WTC11 (cell line): ENCODE measurements around the gene C19orf53. TPM values are rescaled to one million over a fixed set of nuclear protein-coding genes. Genes with fewer than 3 reads are reported as not detected.
A peak's percentile ranks its signal among the peaks of the same experiment; 100 is the strongest.

Experiments used
- ATF1 ChIP-seq: sonication (generic); formaldehyde crosslinking; IDR thresholded peaks from 2 replicates; pipeline ENCODE4 v1.8.1; 2023; ENCODE audit warnings: mild to moderate bottlenecking, moderate library complexity, missing genetic modification reagents
- CREB1 ChIP-seq: sonication (generic); formaldehyde crosslinking; IDR thresholded peaks from 2 replicates; pipeline ENCODE4 v1.8.0; 2023; ENCODE audit warnings: mild to moderate bottlenecking, missing genetic modification reagents
- FOXJ3 ChIP-seq: sonication (generic); formaldehyde crosslinking; IDR thresholded peaks from 2 replicates; pipeline ENCODE4 v1.9.0; 2021; ENCODE audit warnings: missing genetic modification reagents, mild to moderate bottlenecking, borderline replicate concordance
- FOXK1 ChIP-seq: sonication (generic); formaldehyde crosslinking; IDR thresholded peaks from 2 replicates; pipeline ENCODE4 v1.8.0; 2022; ENCODE audit warnings: mild to moderate bottlenecking, moderate library complexity, missing genetic modification reagents
- FOXP1 ChIP-seq: sonication (generic); formaldehyde crosslinking; IDR thresholded peaks from 2 replicates; pipeline ENCODE4 v1.8.0; 2022; ENCODE audit warnings: missing genetic modification reagents, mild to moderate bottlenecking, moderate library complexity, borderline replicate concordance
- GABPB1 ChIP-seq: sonication (generic); formaldehyde crosslinking; IDR thresholded peaks from 2 replicates; pipeline ENCODE4 v1.8.1; 2023; ENCODE audit warnings: mild to moderate bottlenecking, missing genetic modification reagents
- GRHL2 ChIP-seq: fragments of 250-450 bp; sonication (Bioruptor Pico); IDR thresholded peaks from 2 replicates; pipeline ENCODE4 v1.8.0; 2022; ENCODE audit warnings: mild to moderate bottlenecking, moderate library complexity; ENCODE audit not compliant: insufficient replicate concordance, severe bottlenecking
- IRF2 ChIP-seq: sonication (generic); formaldehyde crosslinking; IDR thresholded peaks from 2 replicates; pipeline ENCODE4 v1.8.0; 2022; ENCODE audit warnings: low read depth, missing genetic modification reagents, borderline replicate concordance
- NR2C2 ChIP-seq: sonication (generic); formaldehyde crosslinking; IDR thresholded peaks from 2 replicates; pipeline ENCODE4 v1.8.0; 2022; ENCODE audit warnings: mild to moderate bottlenecking, missing genetic modification reagents
- ZNF138 ChIP-seq: sonication (generic); formaldehyde crosslinking; conservative IDR thresholded peaks from 2 replicates; pipeline ENCODE4 v1.8.1; 2022; ENCODE audit warnings: mild to moderate bottlenecking, moderate library complexity, missing genetic modification reagents
- ZNF317 ChIP-seq: sonication (generic); formaldehyde crosslinking; IDR thresholded peaks from 2 replicates; pipeline ENCODE4 v1.8.1; 2023; ENCODE audit warnings: low read depth, mild to moderate bottlenecking, moderate library complexity, missing genetic modification reagents, borderline replicate concordance
- ZNF671 ChIP-seq: fragments of 250-450 bp; sonication (Bioruptor Pico); IDR thresholded peaks from 2 replicates; pipeline ENCODE4 v1.8.0; 2021; ENCODE audit warnings: mild to moderate bottlenecking
- total RNA-seq: library from RNA; stranded (reverse); gene quantifications from 3 replicates; pipeline ENCODE4 v1.2.3, GENCODE V29; 2021
- TF ChIP-seq, protein P1 (sequence below): sonication (generic); formaldehyde crosslinking; IDR thresholded peaks from 2 replicates; pipeline ENCODE4 v1.8.0; 2023; ENCODE audit warnings: missing genetic modification reagents, mild to moderate bottlenecking, borderline replicate concordance
- TF ChIP-seq, protein P2 (sequence below): sonication (generic); formaldehyde crosslinking; IDR thresholded peaks from 2 replicates; pipeline ENCODE4 v1.8.1; 2022; ENCODE audit warnings: mild to moderate bottlenecking, moderate library complexity, missing genetic modification reagents
- TF ChIP-seq, protein P3 (sequence below): sonication (generic); formaldehyde crosslinking; IDR thresholded peaks from 2 replicates; pipeline ENCODE4 v1.8.0; 2022; ENCODE audit warnings: mild to moderate bottlenecking, missing genetic modification reagents
- TF ChIP-seq, protein P4 (sequence below): fragments of 250-450 bp; sonication (Bioruptor Pico); IDR thresholded peaks from 2 replicates; pipeline ENCODE4 v1.8.0; 2021; ENCODE audit warnings: mild to moderate bottlenecking
- TF ChIP-seq, protein P5 (sequence below): sonication (generic); formaldehyde crosslinking; IDR thresholded peaks from 2 replicates; pipeline ENCODE4 v1.8.1; 2022; ENCODE audit warnings: mild to moderate bottlenecking, missing genetic modification reagents, moderate library complexity, borderline replicate concordance
- TF ChIP-seq, protein P6 (sequence below): sonication (generic); formaldehyde crosslinking; IDR thresholded peaks from 2 replicates; pipeline ENCODE4 v1.8.0; 2022; ENCODE audit warnings: missing genetic modification reagents
- TF ChIP-seq, protein P7 (sequence below): sonication (generic); formaldehyde crosslinking; IDR thresholded peaks from 2 replicates; pipeline ENCODE4 v1.8.0; 2022; ENCODE audit warnings: mild to moderate bottlenecking, missing genetic modification reagents
- TF ChIP-seq, protein P8 (sequence below): fragments of 250-450 bp; sonication (Bioruptor Pico); conservative IDR thresholded peaks from 2 replicates; pipeline ENCODE4 v1.9.0; 2021; ENCODE audit warnings: mild to moderate bottlenecking

Gene C19orf53
- total RNA-seq, 1 experiment from 2014 or later: 102 TPM

DNA sequence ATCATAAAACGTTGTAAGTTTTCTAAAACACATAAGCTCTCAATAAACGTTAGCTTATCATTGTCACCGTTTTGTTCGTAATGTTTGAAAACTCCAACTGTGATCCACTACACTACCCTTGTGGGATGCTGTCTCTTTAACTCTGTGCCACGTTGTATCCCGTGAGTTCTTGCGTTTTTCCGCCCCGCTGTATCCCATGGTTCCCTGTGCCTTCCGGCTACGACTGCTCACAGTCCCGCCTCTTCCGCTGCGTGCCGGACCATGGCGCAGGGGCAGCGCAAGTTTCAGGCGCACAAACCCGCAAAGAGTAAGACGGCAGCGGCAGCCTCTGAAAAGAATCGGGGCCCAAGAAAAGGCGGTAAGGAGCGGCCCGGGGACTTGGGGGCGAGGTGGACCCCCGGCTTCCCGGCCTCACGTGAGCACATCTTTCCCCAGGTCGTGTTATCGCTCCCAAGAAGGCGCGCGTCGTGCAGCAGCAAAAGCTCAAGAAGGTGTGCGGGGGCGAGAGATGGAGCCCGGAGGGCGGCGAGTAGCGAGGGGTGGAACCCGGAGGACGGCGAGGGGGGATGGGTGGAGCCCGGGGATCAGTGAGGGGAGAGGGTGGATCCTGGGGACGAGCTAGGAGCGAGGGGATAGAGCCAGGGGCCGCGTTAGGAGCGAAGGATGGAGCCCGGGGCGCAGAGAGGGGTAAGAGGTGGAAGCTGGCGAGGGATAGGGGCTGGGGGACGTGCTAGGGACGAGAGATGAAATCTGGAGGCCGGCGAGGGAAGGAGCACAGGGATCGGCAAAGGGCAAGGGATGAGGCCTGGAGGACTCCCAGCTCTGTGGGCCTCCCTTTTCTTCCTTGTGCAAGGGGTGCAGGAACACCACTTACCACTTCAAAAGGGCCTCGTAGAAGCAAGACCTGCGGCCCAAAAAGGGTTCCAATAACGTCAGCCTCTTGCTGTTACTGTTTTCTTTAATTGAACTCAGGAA is at the start of gene C19orf53 (continued):
- TF ChIP-seq, protein P1, sequence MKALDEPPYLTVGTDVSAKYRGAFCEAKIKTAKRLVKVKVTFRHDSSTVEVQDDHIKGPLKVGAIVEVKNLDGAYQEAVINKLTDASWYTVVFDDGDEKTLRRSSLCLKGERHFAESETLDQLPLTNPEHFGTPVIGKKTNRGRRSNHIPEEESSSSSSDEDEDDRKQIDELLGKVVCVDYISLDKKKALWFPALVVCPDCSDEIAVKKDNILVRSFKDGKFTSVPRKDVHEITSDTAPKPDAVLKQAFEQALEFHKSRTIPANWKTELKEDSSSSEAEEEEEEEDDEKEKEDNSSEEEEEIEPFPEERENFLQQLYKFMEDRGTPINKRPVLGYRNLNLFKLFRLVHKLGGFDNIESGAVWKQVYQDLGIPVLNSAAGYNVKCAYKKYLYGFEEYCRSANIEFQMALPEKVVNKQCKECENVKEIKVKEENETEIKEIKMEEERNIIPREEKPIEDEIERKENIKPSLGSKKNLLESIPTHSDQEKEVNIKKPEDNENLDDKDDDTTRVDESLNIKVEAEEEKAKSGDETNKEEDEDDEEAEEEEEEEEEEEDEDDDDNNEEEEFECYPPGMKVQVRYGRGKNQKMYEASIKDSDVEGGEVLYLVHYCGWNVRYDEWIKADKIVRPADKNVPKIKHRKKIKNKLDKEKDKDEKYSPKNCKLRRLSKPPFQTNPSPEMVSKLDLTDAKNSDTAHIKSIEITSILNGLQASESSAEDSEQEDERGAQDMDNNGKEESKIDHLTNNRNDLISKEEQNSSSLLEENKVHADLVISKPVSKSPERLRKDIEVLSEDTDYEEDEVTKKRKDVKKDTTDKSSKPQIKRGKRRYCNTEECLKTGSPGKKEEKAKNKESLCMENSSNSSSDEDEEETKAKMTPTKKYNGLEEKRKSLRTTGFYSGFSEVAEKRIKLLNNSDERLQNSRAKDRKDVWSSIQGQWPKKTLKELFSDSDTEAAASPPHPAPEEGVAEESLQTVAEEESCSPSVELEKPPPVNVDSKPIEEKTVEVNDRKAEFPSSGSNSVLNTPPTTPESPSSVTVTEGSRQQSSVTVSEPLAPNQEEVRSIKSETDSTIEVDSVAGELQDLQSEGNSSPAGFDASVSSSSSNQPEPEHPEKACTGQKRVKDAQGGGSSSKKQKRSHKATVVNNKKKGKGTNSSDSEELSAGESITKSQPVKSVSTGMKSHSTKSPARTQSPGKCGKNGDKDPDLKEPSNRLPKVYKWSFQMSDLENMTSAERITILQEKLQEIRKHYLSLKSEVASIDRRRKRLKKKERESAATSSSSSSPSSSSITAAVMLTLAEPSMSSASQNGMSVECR (CRISPR knock-in tag): peak; percentile 50; the same call in 1 of the 2 replicates
- TF ChIP-seq, protein P2, sequence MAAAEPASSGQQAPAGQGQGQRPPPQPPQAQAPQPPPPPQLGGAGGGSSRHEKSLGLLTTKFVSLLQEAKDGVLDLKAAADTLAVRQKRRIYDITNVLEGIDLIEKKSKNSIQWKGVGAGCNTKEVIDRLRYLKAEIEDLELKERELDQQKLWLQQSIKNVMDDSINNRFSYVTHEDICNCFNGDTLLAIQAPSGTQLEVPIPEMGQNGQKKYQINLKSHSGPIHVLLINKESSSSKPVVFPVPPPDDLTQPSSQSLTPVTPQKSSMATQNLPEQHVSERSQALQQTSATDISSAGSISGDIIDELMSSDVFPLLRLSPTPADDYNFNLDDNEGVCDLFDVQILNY (CRISPR knock-in tag): no peak
- TF ChIP-seq NR2C2 (CRISPR knock-in tag) (no peak), FOXP1 (CRISPR knock-in tag) (peak; percentile 41; the same call in 1 of the 2 replicates), GRHL2 (CRISPR knock-in tag) (no peak), IRF2 (CRISPR knock-in tag) (no peak), FOXJ3 (CRISPR knock-in tag) (no peak), GABPB1 (CRISPR knock-in tag) (peak; percentile 76), ZNF138 (CRISPR knock-in tag) (no peak), FOXK1 (CRISPR knock-in tag) (peak; percentile 93), CREB1 (CRISPR knock-in tag) (no peak), ATF1 (CRISPR knock-in tag) (peak; percentile 67; the same call in 1 of the 2 replicates), ZNF671 (no peak), ZNF317 (no peak)
- TF ChIP-seq, protein P3, sequence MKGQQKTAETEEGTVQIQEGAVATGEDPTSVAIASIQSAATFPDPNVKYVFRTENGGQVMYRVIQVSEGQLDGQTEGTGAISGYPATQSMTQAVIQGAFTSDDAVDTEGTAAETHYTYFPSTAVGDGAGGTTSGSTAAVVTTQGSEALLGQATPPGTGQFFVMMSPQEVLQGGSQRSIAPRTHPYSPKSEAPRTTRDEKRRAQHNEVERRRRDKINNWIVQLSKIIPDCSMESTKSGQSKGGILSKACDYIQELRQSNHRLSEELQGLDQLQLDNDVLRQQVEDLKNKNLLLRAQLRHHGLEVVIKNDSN (CRISPR knock-in tag): peak; percentile 57; the same call in 1 of the 2 replicates
- TF ChIP-seq, protein P4, sequence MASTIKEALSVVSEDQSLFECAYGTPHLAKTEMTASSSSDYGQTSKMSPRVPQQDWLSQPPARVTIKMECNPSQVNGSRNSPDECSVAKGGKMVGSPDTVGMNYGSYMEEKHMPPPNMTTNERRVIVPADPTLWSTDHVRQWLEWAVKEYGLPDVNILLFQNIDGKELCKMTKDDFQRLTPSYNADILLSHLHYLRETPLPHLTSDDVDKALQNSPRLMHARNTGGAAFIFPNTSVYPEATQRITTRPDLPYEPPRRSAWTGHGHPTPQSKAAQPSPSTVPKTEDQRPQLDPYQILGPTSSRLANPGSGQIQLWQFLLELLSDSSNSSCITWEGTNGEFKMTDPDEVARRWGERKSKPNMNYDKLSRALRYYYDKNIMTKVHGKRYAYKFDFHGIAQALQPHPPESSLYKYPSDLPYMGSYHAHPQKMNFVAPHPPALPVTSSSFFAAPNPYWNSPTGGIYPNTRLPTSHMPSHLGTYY (CRISPR knock-in tag): 0 out of 2 replicates have a peak, but pooled peaks have one; percentile 46
- TF ChIP-seq, protein P5, sequence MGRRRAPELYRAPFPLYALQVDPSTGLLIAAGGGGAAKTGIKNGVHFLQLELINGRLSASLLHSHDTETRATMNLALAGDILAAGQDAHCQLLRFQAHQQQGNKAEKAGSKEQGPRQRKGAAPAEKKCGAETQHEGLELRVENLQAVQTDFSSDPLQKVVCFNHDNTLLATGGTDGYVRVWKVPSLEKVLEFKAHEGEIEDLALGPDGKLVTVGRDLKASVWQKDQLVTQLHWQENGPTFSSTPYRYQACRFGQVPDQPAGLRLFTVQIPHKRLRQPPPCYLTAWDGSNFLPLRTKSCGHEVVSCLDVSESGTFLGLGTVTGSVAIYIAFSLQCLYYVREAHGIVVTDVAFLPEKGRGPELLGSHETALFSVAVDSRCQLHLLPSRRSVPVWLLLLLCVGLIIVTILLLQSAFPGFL (CRISPR knock-in tag): no peak
- TF ChIP-seq, protein P6, sequence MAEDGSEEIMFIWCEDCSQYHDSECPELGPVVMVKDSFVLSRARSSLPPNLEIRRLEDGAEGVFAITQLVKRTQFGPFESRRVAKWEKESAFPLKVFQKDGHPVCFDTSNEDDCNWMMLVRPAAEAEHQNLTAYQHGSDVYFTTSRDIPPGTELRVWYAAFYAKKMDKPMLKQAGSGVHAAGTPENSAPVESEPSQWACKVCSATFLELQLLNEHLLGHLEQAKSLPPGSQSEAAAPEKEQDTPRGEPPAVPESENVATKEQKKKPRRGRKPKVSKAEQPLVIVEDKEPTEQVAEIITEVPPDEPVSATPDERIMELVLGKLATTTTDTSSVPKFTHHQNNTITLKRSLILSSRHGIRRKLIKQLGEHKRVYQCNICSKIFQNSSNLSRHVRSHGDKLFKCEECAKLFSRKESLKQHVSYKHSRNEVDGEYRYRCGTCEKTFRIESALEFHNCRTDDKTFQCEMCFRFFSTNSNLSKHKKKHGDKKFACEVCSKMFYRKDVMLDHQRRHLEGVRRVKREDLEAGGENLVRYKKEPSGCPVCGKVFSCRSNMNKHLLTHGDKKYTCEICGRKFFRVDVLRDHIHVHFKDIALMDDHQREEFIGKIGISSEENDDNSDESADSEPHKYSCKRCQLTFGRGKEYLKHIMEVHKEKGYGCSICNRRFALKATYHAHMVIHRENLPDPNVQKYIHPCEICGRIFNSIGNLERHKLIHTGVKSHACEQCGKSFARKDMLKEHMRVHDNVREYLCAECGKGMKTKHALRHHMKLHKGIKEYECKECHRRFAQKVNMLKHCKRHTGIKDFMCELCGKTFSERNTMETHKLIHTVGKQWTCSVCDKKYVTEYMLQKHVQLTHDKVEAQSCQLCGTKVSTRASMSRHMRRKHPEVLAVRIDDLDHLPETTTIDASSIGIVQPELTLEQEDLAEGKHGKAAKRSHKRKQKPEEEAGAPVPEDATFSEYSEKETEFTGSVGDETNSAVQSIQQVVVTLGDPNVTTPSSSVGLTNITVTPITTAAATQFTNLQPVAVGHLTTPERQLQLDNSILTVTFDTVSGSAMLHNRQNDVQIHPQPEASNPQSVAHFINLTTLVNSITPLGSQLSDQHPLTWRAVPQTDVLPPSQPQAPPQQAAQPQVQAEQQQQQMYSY (CRISPR knock-in tag): no peak
- TF ChIP-seq, protein P7, sequence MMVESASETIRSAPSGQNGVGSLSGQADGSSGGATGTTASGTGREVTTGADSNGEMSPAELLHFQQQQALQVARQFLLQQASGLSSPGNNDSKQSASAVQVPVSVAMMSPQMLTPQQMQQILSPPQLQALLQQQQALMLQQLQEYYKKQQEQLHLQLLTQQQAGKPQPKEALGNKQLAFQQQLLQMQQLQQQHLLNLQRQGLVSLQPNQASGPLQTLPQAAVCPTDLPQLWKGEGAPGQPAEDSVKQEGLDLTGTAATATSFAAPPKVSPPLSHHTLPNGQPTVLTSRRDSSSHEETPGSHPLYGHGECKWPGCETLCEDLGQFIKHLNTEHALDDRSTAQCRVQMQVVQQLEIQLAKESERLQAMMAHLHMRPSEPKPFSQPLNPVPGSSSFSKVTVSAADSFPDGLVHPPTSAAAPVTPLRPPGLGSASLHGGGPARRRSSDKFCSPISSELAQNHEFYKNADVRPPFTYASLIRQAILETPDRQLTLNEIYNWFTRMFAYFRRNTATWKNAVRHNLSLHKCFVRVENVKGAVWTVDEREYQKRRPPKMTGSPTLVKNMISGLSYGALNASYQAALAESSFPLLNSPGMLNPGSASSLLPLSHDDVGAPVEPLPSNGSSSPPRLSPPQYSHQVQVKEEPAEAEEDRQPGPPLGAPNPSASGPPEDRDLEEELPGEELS (CRISPR knock-in tag): peak; percentile 76; the same call in 1 of the 2 replicates
- TF ChIP-seq, protein P8, sequence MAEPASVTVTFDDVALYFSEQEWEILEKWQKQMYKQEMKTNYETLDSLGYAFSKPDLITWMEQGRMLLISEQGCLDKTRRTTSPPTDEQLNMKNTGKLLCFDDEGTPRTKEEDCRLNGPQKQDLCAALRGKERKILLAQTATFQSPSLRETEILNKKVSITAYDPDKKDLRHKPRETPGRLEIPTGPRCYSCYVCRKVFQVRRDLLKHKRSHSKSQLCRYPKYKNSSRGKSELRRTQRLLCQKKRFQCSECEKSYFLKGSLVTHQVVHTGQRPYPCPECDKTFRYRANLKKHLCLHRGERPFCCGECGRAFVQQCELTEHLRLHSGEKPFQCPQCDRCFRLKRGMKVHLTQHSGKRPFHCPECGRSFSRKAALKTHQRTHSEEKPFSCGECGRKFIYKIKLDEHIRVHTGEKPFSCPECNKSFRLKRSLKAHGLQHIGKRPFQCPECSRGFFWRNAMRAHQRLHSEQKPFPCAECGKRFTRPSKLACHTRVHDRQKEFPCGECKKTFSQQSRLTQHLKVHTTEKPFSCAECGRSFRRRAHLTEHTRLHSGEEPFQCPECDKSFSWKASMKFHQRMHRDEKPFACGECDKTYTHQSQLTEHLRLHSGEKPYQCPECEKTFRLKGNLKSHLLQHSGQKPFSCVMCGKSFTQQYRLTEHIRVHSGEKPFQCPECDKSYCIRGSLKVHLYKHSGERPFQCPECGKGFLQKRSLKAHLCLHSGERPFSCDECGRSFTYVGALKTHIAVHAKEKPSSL (CRISPR knock-in tag): no peak
